Measurements from ENCODE around the gene ZNF546.
A peak's percentile ranks its signal among the peaks of the same experiment; 100 is the strongest.

Gene ZNF546

GRCh38 chr19:40055832-40056504 is 59.1 kb downstream of the ZNF546 start, which contains the start of gene ZNF780B:
TSS of gene ZNF780B (minus strand) at chr19:40056231. CDS start at chr19:40050332, 5,899 bp downstream.
- peak; percentile 35 to 57 for DNase-seq (ENCODE audit: low read depth in 2 of 2)

DNA sequence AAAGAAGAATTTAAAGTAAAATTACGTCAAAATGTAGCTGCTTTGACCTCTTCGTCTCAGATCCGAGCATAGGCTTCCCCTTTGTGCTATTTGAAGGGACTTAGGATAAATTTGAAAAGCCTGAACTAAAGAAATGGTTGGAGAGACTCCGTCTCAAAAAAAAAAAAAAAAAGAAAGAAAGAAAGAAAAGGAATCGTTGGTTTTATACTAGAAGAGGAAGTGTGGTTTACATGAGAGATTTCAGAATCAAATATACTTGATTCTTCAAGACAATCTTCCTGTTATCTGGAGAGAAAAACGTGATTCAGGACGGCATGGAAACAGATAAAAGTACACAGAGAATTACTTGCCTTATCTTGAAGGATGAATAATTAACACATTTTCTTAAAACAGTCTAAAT is 59.6 kb downstream of the ZNF546 start:
- no peak for DNase-seq (ENCODE audit: low read depth in 2 of 2)

- DNase-seq (ENCODE audit: low read depth in 2 of 2): no peak
Measured at GRCh38 chr19:40057166-40057565, 60.3 kb downstream of the ZNF546 start.

DNA sequence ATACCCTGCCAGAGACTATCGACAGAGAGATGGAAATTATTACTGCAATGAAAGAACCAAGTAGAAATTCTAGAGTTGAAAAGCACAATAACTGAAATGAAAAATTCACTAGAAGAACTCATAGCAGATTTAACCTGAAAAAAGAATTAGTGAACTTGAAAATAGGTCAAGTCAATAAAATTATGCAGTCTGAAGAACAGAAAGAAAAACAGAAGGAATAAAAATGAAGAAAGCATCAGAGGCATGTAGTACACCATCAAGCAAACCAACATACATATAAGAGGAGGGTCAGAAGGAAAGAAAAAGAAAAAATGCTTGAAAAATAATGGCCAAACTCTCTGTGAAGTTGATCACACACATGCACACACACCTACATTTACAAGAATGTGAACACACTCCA is 62.8 kb downstream of the ZNF546 start:
- no peak for DNase-seq (ENCODE audit: low read depth in 2 of 2)

DNA sequence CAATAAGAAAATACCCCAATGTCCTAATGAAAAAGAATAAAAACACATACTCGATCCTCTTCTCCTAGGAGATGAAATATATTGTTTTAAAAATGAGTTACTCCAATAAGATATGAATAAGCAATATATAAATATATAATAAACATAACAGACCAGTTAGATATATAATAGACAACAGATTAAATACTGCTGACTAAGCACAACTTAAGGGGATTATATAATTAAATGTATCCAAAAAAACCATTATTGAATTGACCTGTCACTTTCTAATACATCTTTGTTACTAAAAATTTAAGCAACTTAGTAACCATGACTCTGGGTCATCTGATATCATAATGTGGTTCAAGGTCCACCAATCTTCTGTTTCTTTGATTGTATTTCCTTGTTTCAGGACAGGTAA is 73.2 kb downstream of the ZNF546 start:
- no peak for DNase-seq (ENCODE audit: low read depth in 2 of 2)
